Measurements from ENCODE around the gene FAM180A. TPM values are rescaled to one million over a fixed set of nuclear protein-coding genes. Genes with fewer than 3 reads are reported as not detected.

The FAM180A gene
- total RNA-seq, 1 experiment from 2014 or later, result not detected

DNA sequence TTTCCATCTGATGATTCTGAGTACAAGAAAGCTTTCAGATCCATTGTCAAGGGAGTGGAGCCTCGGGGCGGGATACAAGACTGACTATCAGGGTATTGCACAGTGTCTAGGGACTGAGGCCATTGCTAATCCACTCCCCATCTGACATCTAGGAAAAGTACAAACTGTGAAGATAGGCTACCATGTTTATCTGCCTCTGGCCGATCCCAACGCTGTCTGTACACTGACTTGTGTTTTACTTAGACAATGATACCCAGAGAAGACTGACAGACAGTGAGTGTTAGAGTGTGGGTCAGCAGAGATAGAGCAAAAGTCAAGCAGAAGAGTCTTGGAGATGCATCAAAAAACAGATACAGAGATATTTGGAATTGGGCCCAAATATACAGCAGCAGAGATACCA lies 17.5 kb downstream of the FAM180A start:
- no peak for ATAC-seq
- Histone ChIP-seq H4K20me1 (ENCODE audit: low read length) (no peaks in the 10 kb centered on the region), H2AFZ (ENCODE audit: low read length) (no peak overlapping the region), H3F3A (ENCODE audit: low read length, unreplicated experiment) (no peaks in the 10 kb centered on the region), H3K9me3 (ENCODE audit: low read length) (no peaks in the 10 kb centered on the region), H3K9ac (ENCODE audit: low read length) (no peak overlapping the region), H3K27me3 (ENCODE audit: low read length) (no peaks in the 10 kb centered on the region), H3K27ac (ENCODE audit: low read length) (no peak overlapping the region), H3K9me2 (replicated peaks; ENCODE audit: low read length) (no peaks in the 10 kb centered on the region), H3K4me3 (ENCODE audit: low read length) (no peak overlapping the region), H3K79me2 (ENCODE audit: low read length) (no peaks in the 10 kb centered on the region), H3K4me2 (ENCODE audit: low read length) (no peak overlapping the region), H3K4me1 (ENCODE audit: insufficient read depth, low read length) (0 out of 2 replicates have a peak, but pooled peaks cover 5% of the 10 kb centered on the region), H3K36me3 (ENCODE audit: low read depth, low read length) (no peaks in the 10 kb centered on the region)
- intact Hi-C loops (cut with micrococcal nuclease), result no loop called here
- BruUV-seq (replicated peaks), result no TSS peak
- TF ChIP-seq EZH2phosphoT487 (IDR thresholded peaks at IDR 0.05; ENCODE audit: borderline replicate concordance, low read length) (no peak), EZH2 (IDR thresholded peaks at IDR 0.05; ENCODE audit: low read length, unreplicated experiment) (no peak)
- TF ChIP-seq, protein P1, sequence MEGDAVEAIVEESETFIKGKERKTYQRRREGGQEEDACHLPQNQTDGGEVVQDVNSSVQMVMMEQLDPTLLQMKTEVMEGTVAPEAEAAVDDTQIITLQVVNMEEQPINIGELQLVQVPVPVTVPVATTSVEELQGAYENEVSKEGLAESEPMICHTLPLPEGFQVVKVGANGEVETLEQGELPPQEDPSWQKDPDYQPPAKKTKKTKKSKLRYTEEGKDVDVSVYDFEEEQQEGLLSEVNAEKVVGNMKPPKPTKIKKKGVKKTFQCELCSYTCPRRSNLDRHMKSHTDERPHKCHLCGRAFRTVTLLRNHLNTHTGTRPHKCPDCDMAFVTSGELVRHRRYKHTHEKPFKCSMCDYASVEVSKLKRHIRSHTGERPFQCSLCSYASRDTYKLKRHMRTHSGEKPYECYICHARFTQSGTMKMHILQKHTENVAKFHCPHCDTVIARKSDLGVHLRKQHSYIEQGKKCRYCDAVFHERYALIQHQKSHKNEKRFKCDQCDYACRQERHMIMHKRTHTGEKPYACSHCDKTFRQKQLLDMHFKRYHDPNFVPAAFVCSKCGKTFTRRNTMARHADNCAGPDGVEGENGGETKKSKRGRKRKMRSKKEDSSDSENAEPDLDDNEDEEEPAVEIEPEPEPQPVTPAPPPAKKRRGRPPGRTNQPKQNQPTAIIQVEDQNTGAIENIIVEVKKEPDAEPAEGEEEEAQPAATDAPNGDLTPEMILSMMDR (conservative IDR thresholded peaks at IDR 0.05; ENCODE audit: low read depth, low read length), result no peak
- POLR2A ChIA-PET (ENCODE audit: unreplicated experiment), result no interaction called here
- no peak for DNase-seq
- CTCF ChIA-PET, result no interaction called here

DNA sequence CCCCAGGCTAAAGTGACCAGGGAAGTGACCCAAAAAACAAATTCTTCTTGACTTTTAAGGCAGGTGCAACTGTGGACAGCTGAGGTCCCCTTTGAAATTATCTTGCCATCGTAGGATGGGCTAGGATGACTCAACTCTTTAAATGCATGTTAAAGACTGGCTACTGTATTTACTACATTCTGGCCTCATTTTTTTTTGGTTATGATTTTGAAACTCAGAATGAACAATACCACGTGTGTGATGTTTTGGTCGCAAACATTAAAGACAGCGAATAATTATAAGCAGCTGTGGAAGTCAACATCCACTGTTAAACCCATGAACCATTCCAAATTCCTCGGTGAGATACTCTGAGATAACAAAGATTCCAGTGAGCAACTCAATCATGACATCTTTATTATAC lies 19.4 kb downstream of the FAM180A start:
- no TSS peak for BruUV-seq (replicated peaks)
- Histone ChIP-seq H3K9me3 (ENCODE audit: low read length) (no peaks in the 10 kb centered on the region), H3F3A (ENCODE audit: low read length, unreplicated experiment) (no peaks in the 10 kb centered on the region), H3K27ac (ENCODE audit: low read length) (no peak overlapping the region), H3K79me2 (ENCODE audit: low read length) (no peaks in the 10 kb centered on the region), H3K4me2 (ENCODE audit: low read length) (no peak overlapping the region), H3K27me3 (ENCODE audit: low read length) (no peaks in the 10 kb centered on the region), H3K9ac (ENCODE audit: low read length) (no peak overlapping the region), H3K36me3 (ENCODE audit: low read depth, low read length) (no peaks in the 10 kb centered on the region), H3K4me1 (ENCODE audit: insufficient read depth, low read length) (0 out of 2 replicates have a peak, but pooled peaks cover 6% of the 10 kb centered on the region), H4K20me1 (ENCODE audit: low read length) (no peaks in the 10 kb centered on the region), H3K4me3 (ENCODE audit: low read length) (no peak overlapping the region), H3K9me2 (replicated peaks; ENCODE audit: low read length) (no peaks in the 10 kb centered on the region), H2AFZ (ENCODE audit: low read length) (no peak overlapping the region)
- ChIA-PET POLR2A (ENCODE audit: unreplicated experiment) (no interaction called here), CTCF (no interaction called here)
- ATAC-seq, result no peak
- intact Hi-C loops (cut with micrococcal nuclease), result no loop called here
- no peak for DNase-seq
- TF ChIP-seq, protein P1 (conservative IDR thresholded peaks at IDR 0.05; ENCODE audit: low read depth, low read length), result no peak
- no peak for TF ChIP-seq EZH2 (IDR thresholded peaks at IDR 0.05; ENCODE audit: low read length, unreplicated experiment)
- TF ChIP-seq EZH2phosphoT487 (IDR thresholded peaks at IDR 0.05; ENCODE audit: borderline replicate concordance, low read length), result no peak

DNA sequence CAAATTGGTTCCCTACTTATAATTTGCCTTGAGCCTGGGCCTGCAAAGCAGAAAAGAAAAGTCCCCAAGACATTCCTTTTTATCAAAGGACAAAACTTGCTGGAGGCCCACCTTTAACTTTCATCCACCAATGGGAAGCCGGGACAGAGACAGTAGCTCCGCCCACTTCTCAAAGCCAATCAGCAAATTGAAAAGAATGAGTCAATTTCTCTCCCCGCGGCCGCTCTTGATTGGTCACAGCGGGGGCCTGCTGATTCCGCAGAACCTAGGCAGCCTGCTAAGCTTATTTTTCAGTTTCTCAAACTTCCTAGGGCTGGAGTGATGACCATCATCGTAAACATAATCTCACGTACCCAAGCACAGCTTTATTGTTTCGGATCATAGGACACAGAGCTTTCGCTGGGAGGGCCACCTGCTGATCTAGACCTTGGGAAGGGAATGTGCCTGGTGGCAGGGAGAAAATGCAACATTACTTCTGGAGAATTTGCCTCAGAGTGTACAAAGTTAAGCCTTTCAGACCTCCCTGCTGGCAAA lies 20.4 kb downstream of the FAM180A start, which contains the start of gene SLC13A4:
Gene SLC13A4, minus strand, starts transcription at position 51 of the 534 bp plus-strand sequence. CDS start 690 bp downstream, outside the sequence.
- H3K9ac ChIP-seq (ENCODE audit: low read length), result no peak within 1 kb of the TSS
- TF ChIP-seq EZH2 (IDR thresholded peaks at IDR 0.05; ENCODE audit: low read length, unreplicated experiment) (no peak), EZH2phosphoT487 (IDR thresholded peaks at IDR 0.05; ENCODE audit: borderline replicate concordance, low read length) (no peak)
- TF ChIP-seq, protein P1 (conservative IDR thresholded peaks at IDR 0.05; ENCODE audit: low read depth, low read length), result no peak
- POLR2A ChIA-PET (ENCODE audit: unreplicated experiment), result no interaction called here
- ATAC-seq (no peak), DNase-seq (no peak)
- no TSS peak for BruUV-seq (replicated peaks)
- no peaks in the 10 kb centered on the region for H3K9me2 ChIP-seq (replicated peaks; ENCODE audit: low read length)
- CTCF ChIA-PET, result no interaction called here
- H2AFZ ChIP-seq (ENCODE audit: low read length), result no peak within 1 kb of the TSS
- no peaks in the 10 kb centered on the region for H4K20me1 ChIP-seq (ENCODE audit: low read length)
- 0 out of 2 replicates have a peak, but pooled peaks cover 6% of the 10 kb centered on the region for H3K4me1 ChIP-seq (ENCODE audit: insufficient read depth, low read length)
- H3K27ac ChIP-seq (ENCODE audit: low read length), result no peak within 1 kb of the TSS
- no peaks in the 10 kb centered on the region for H3K36me3 ChIP-seq (ENCODE audit: low read depth, low read length)
- H3F3A ChIP-seq (ENCODE audit: low read length, unreplicated experiment), result no peaks in the 10 kb centered on the region
- H3K27me3 ChIP-seq (ENCODE audit: low read length), result no peaks in the 10 kb centered on the region
- H3K4me2 ChIP-seq (ENCODE audit: low read length), result no peak within 1 kb of the TSS
- intact Hi-C loops (cut with micrococcal nuclease), result no loop called here
- H3K4me3 ChIP-seq (ENCODE audit: low read length), result no peak within 1 kb of the TSS
- H3K79me2 ChIP-seq (ENCODE audit: low read length), result no peaks in the 10 kb centered on the region
- H3K9me3 ChIP-seq (ENCODE audit: low read length), result no peaks in the 10 kb centered on the region

All from PC-3 (cell line).